Mucosa of descending colon (tissue), 3 donors: Measurements from ENCODE around the gene ACY1. TPM values are rescaled to one million over a fixed set of nuclear protein-coding genes. Genes with fewer than 3 reads are reported as not detected.

Experiments
- ATAC-seq: fragments of 200-7000 bp; cut with Tn5 transposase; one replicate; pipeline ENCODE4 v1.9.1; 2020; ENCODE audit warnings: mild to moderate bottlenecking, moderate library complexity
- DNase-seq, 3 donors: peaks; one replicate each; pipeline ENCODE4 v3.0.0-alpha.2; 2020
- H3K36me3 ChIP-seq: fragments of 200-600 bp; one replicate; pipeline ENCODE4 v1.8.0; 2021; ENCODE audit warnings: low read depth, mild to moderate bottlenecking
- H3K4me1 ChIP-seq: fragments of 200-600 bp; one replicate; pipeline ENCODE4 v1.8.0; 2021; ENCODE audit warnings: low read depth, mild to moderate bottlenecking
- H3K4me3 ChIP-seq: fragments of 200-600 bp; one replicate; pipeline ENCODE4 v1.8.0; 2021; ENCODE audit warnings: mild to moderate bottlenecking
- H3K9me3 ChIP-seq: fragments of 200-600 bp; one replicate; pipeline ENCODE4 v1.8.0; 2021; ENCODE audit warnings: mild to moderate bottlenecking
- CTCF ChIP-seq: fragments of 200-600 bp; IDR thresholded peaks from one replicate; pipeline ENCODE4 v1.8.0; 2022; ENCODE audit warnings: antibody characterized with exemption, mild to moderate bottlenecking
- intact Hi-C, 2 donors: fragments of 100-400 bp; cut with DNase I in 1 of 2; cut with micrococcal nuclease in 1 of 2; formaldehyde crosslinking; loops; one replicate each; pipeline versions ENCODE4 v1.11.0 to v1.11.1; 2022; cut with DNase I, micrococcal nuclease
- total RNA-seq, 3 donors: library from RNA; stranded (reverse); fragmentation: NEBNext Ultra II Directional in 2 of 3; extraction: Animal tissue kit (Norgen Biotek cat#: 25700) in 2 of 3; gene quantifications; one replicate each; pipeline versions ENCODE4 v1.2.1 to v1.2.4, GENCODE V29; 2021 to 2023
- donor health status: DM: no; HTN: no; CAD: no; lungs with moderate emphysema.
- donor health status: DM: no; HTN: no; CAD: no.
- donor health status: DM: no; HTN: yes; CAD: no.

ACY1 gene
- total RNA-seq, 3 donors from 2014 or later = 79.9 to 180 (median 133) TPM

- intact Hi-C loops = no loop called here
- DNase-seq (peak in 2 of 3 donors; percentile 15 to 30), ATAC-seq (no peak)
- Histone ChIP-seq H3K9me3 (no peaks in the 10 kb centered on the region), H3K4me3 (no peak overlapping the region), H3K4me1 (peaks cover 7% of the 10 kb centered on the region), H3K36me3 (no peaks in the 10 kb centered on the region)
- no peak for TF ChIP-seq CTCF
Observed at GRCh38 chr3:51959651-51960050, 23.7 kb upstream of the ACY1 start.

- Histone ChIP-seq H3K4me1 (peaks cover 7% of the 10 kb centered on the region), H3K36me3 (no peaks in the 10 kb centered on the region), H3K9me3 (no peaks in the 10 kb centered on the region), H3K4me3 (no peak overlapping the region)
- DNase-seq (peak in 2 of 3 donors; percentile 20 to 38), ATAC-seq (no peak)
- TF ChIP-seq CTCF = no peak
- intact Hi-C loops = no loop called here
Observed at GRCh38 chr3:51960386-51960785, 22.9 kb upstream of the ACY1 start.

- Histone ChIP-seq H3K9me3 (no peaks in the 10 kb centered on the region), H3K4me3 (no peak overlapping the region), H3K36me3 (no peaks in the 10 kb centered on the region), H3K4me1 (peaks cover 6% of the 10 kb centered on the region)
- intact Hi-C loops = no loop called here
- peak in 2 of 3 donors; percentile 25 to 34 for DNase-seq
- ATAC-seq = no peak
- TF ChIP-seq CTCF = no peak
Observed at GRCh38 chr3:51961011-51961410, 22.3 kb upstream of the ACY1 start.

- peak in 1 of 3 donors; percentile 19 for DNase-seq
- no peaks in the 10 kb centered on the region for H3K36me3 ChIP-seq
- ATAC-seq = peak; percentile 38
- TF ChIP-seq CTCF = no peak
- H3K4me1 ChIP-seq = peaks cover 7% of the 10 kb centered on the region
- H3K9me3 ChIP-seq = no peaks in the 10 kb centered on the region
- no peak overlapping the region for H3K4me3 ChIP-seq
- intact Hi-C loops = no loop called here
Observed at GRCh38 chr3:51961602-51962569, 21.4 kb upstream of the ACY1 start.

- intact Hi-C loops = no loop called here
- Histone ChIP-seq H3K4me3 (no peak overlapping the region), H3K9me3 (no peaks in the 10 kb centered on the region), H3K36me3 (no peaks in the 10 kb centered on the region), H3K4me1 (peaks cover 9% of the 10 kb centered on the region)
- no peak for TF ChIP-seq CTCF
- ATAC-seq (no peak), DNase-seq (peak in 2 of 3 donors; percentile 15 to 24)
Observed at GRCh38 chr3:51962854-51963530, 20.3 kb upstream of the ACY1 start.
